GM12891 (cell line): ENCODE data around the gene KRT6A. TPM values are rescaled to one million over a fixed set of nuclear protein-coding genes. Genes with fewer than 3 reads are reported as not detected.

ENCODE experiments used
- DNase-seq: peaks from one replicate; pipeline ENCODE4 v3.0.0; 2011; ENCODE audit warnings: low spot score; ENCODE audit not compliant: insufficient read length
- FAIRE-seq: peaks from 2 replicates; lab custom pipeline; 2011; peaks lifted over from hg19 to GRCh38; lab: Jason Lieb, UNC
- PAX5 ChIP-seq: IDR thresholded peaks from 2 replicates; pipeline ENCODE4 v1.6.1; 2011; ENCODE audit warnings: low read length, moderate library complexity, mild to moderate bottlenecking; ENCODE audit not compliant: insufficient read depth, severe bottlenecking
- POLR2A ChIP-seq: IDR thresholded peaks from 2 replicates; pipeline ENCODE4 v1.6.1; 2011; ENCODE audit warnings: low read depth, low read length, control low read depth
- POLR2AphosphoS5 ChIP-seq: IDR thresholded peaks from 2 replicates; pipeline ENCODE4 v1.6.1; 2011; ENCODE audit warnings: low read depth, low read length, control low read depth
- POU2F2 ChIP-seq: IDR thresholded peaks from 2 replicates; pipeline ENCODE4 v1.6.1; 2011; ENCODE audit warnings: low read depth, mild to moderate bottlenecking, control low read depth, low read length, moderate library complexity
- SPI1 ChIP-seq: IDR thresholded peaks from 2 replicates; pipeline ENCODE4 v1.6.1; 2011; ENCODE audit warnings: low read depth, low read length, control low read depth
- TAF1 ChIP-seq: IDR thresholded peaks from 2 replicates; pipeline ENCODE4 v1.6.1; 2011; ENCODE audit warnings: low read depth, low read length, control low read depth
- polyA plus RNA-seq: library from polyadenylated mRNA; unstranded; fragments of >200 nt; gene quantifications from one replicate; pipeline ENCODE4 v1.2.1, GENCODE V29; 2012; ENCODE audit warnings: low read depth, missing spikeins, inconsistent platforms; ENCODE audit not compliant: missing spikeins

KRT6A gene
- polyA plus RNA-seq, result not detected

- no peak for TF ChIP-seq POLR2AphosphoS5
- no peak for TF ChIP-seq TAF1
- TF ChIP-seq POU2F2, result no peak
- TF ChIP-seq PAX5, result no peak
- no peak for TF ChIP-seq SPI1
- TF ChIP-seq POLR2A, result no peak
- no peak for FAIRE-seq
- no peak for DNase-seq
Observed at GRCh38 chr12:52493172-52493571, at the start of gene KRT6A. TSS of gene KRT6A (minus strand) at chr12:52493257. CDS start at chr12:52493188, 69 bp downstream.

DNA sequence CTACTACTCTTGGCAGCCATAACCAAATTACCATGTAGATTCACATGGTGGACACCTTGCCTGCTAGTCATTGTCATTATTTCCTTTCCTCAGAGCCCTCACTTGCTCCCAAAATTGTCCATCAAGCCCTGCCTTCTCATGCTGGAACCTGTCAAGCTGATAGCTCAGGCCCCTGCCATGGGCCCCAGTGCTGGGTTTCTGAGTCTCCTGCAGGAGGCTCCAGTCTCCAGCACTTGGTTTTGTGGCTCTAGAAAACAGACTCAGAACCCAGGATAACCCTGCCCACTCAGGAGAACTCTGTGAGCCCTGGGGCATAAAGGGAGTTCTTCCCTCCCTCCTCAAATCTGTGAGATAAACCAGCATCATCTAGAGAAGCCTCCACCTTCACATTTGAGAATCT is 49.1 kb upstream of the KRT6A start:
- TF ChIP-seq TAF1 (no peak), POU2F2 (no peak), SPI1 (no peak), POLR2A (no peak), PAX5 (no peak), POLR2AphosphoS5 (no peak)
- FAIRE-seq (no peak), DNase-seq (no peak)

DNA sequence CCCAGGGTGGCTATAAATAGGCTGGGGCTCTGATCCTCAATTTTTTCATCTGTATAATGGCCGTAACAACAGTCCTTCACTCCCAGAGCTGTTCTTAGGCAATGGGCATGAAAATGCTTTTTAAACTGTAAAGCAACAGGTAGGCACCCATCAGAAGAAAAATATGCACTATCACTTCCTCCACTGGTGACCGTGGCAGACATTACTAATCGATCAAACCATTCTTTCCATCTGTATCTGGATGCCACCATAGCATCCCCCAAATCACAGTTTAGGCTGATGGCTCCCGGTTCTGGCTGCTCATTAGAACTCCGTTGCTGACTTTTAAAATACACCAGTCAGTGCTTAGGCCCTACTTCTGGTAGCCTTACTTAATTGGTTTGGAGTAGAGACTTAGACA is 48.7 kb upstream of the KRT6A start:
- no peak for TF ChIP-seq SPI1
- TF ChIP-seq TAF1, result no peak
- no peak for TF ChIP-seq PAX5
- no peak for TF ChIP-seq POU2F2
- no peak for TF ChIP-seq POLR2A
- no peak for TF ChIP-seq POLR2AphosphoS5
- DNase-seq (no peak), FAIRE-seq (no peak)

- FAIRE-seq (no peak), DNase-seq (no peak)
- TF ChIP-seq POLR2AphosphoS5 (no peak), SPI1 (no peak), PAX5 (no peak)
Observed at GRCh38 chr12:52540531-52540930, 47.5 kb upstream of the KRT6A start.

GRCh38 chr12:52539821-52540173 is 46.7 kb upstream of the KRT6A start:
- DNase-seq (no peak), FAIRE-seq (no peak)
- no peak for TF ChIP-seq POLR2A
- TF ChIP-seq TAF1, result no peak
- no peak for TF ChIP-seq PAX5
- TF ChIP-seq POLR2AphosphoS5, result no peak
- TF ChIP-seq SPI1, result no peak
- TF ChIP-seq POU2F2, result no peak

- no peak for FAIRE-seq
- TF ChIP-seq POLR2AphosphoS5, result no peak
- TF ChIP-seq POLR2A, result no peak
- TF ChIP-seq TAF1, result no peak
- no peak for TF ChIP-seq PAX5
- no peak for TF ChIP-seq SPI1
- no peak for DNase-seq
Observed at GRCh38 chr12:52539083-52539820, 46.2 kb upstream of the KRT6A start.

DNA sequence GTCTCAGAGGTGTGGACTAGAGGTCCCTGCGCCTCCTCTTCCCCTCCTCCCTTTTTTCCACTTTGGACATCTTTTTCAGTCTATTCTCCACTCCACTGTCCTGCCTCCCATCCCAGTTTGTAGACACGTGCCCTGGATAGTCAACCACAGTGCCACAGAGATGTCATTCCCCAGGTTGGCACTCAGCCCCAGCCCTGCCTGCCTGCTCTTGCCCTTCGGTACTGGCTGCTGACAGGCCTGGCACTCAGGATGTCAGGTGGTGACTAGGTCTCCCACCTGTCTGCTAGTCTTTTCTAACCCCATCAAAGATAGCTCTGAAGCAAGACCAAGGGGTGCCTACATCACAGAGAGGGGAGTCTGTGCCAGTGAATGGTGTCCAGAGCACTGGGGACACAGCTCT is 44.0 kb upstream of the KRT6A start:
- FAIRE-seq (no peak), DNase-seq (no peak)
- TF ChIP-seq POU2F2, result no peak
- TF ChIP-seq POLR2AphosphoS5, result no peak
- no peak for TF ChIP-seq PAX5
- TF ChIP-seq TAF1, result no peak
- no peak for TF ChIP-seq SPI1
- TF ChIP-seq POLR2A, result no peak

GRCh38 chr12:52535574-52535973 is 42.5 kb upstream of the KRT6A start:
- TF ChIP-seq TAF1 (no peak), SPI1 (no peak), POLR2AphosphoS5 (no peak), POU2F2 (no peak), POLR2A (no peak), PAX5 (no peak)
- FAIRE-seq (no peak), DNase-seq (no peak)

- no peak for TF ChIP-seq POLR2AphosphoS5
- no peak for TF ChIP-seq PAX5
- DNase-seq (no peak), FAIRE-seq (no peak)
Observed at GRCh38 chr12:52534482-52534881, 41.4 kb upstream of the KRT6A start.

DNA sequence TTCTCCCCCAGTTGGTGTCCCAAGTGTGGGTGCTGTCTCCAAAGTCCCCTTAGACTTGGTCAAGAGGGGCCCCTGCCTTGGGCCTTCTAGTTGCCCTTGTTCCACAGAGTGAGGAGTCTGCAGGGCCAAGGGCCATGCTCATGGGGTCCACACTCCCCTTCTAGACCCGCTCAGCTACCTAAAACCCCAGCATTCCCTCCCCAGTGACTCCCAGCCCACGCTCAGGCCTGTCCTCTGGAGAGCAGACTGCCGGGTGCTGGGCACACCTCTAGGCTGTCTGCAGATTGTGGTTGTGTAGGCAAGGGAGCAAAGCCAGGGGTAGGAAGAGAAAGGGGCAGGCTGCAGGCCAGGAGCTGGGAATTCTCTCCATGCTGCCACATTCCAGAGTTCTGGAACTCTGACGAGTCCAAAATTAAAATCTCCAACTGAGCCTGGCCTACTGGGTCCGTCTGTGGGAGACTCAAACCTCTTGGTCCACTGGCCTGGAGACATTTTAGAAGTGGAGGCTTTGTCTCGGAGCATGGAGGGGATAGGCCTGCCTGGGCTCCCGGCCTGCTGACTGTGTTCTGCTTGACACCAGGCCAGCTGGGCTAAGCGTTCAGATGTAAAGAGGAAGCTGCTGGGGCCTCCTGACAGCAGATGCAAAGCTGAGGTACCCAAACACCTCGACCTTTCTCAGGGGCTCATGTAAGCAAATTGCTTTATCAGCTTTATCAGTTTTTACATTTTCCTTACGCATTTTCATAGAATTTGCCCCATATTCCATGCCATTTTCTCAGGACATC is 40.8 kb upstream of the KRT6A start:
- no peak for FAIRE-seq
- TF ChIP-seq POLR2A (no peak), POU2F2 (no peak), PAX5 (no peak), POLR2AphosphoS5 (no peak), SPI1 (no peak), TAF1 (no peak)
- no peak for DNase-seq
